HL-60 (cell line): Measurements from ENCODE around the gene AURKB.
A peak's percentile ranks its signal among the peaks of the same experiment; 100 is the strongest.

Source experiments
- DNase-seq, 2 experiments: peaks; one replicate each; pipeline ENCODE4 v3.0.0-alpha.2; 2010 to 2020; ENCODE audit warnings: low read depth in 1 of 2, low spot score in 1 of 2
- H3K27ac ChIP-seq: fragments of 250-450 bp; sonication (Bioruptor Pico); replicated peaks from 2 replicates; pipeline ENCODE4 v1.5.1; 2020; ENCODE audit warnings: mild to moderate bottlenecking, moderate library complexity
- H3K27me3 ChIP-seq: fragments of 250-450 bp; sonication (Bioruptor Pico); 2 replicates; pipeline ENCODE4 v1.5.1; 2021; ENCODE audit warnings: mild to moderate bottlenecking, moderate library complexity; ENCODE audit not compliant: insufficient read depth, poor library complexity, severe bottlenecking
- H3K4me3 ChIP-seq: replicated peaks from 2 replicates; pipeline ENCODE4 v1.5.1; 2011; ENCODE audit warnings: mild to moderate bottlenecking, control low read depth, low read length; ENCODE audit not compliant: insufficient read depth
- CTCF ChIP-seq: IDR thresholded peaks from one replicate; pipeline ENCODE4 v1.5.1; 2011; ENCODE audit warnings: low read length, control low read depth, inconsistent platforms; ENCODE audit not compliant: insufficient read depth
- GABPA ChIP-seq: IDR thresholded peaks from 2 replicates; pipeline ENCODE4 v1.6.1; 2012; ENCODE audit warnings: low read depth
- POLR2AphosphoS5 ChIP-seq: IDR thresholded peaks from 2 replicates; pipeline ENCODE4 v1.6.1; 2012; ENCODE audit warnings: low read depth
- REST ChIP-seq: IDR thresholded peaks from 2 replicates; pipeline ENCODE4 v1.6.1; 2012; ENCODE audit warnings: low read depth; ENCODE audit not compliant: insufficient replicate concordance
- SPI1 ChIP-seq: IDR thresholded peaks from 2 replicates; pipeline ENCODE4 v1.6.1; 2012; ENCODE audit warnings: low read depth, mild to moderate bottlenecking, borderline replicate concordance

Gene AURKB

GRCh38 chr17:8223356-8224126 lies 13.2 kb upstream of the AURKB start:
- no peaks in the 10 kb centered on the region for H3K27me3 ChIP-seq
- H3K4me3 ChIP-seq = peak overlapping the region; percentile 60
- H3K27ac ChIP-seq = peak overlapping the region; percentile 96
- DNase-seq = peak; percentile 52 to 69
- TF ChIP-seq POLR2AphosphoS5 (0 out of 2 replicates have a peak, but pooled peaks have one; percentile 4), CTCF (no peak)

GRCh38 chr17:8222630-8223355 lies 12.4 kb upstream of the AURKB start:
- peak; percentile 74 to 88 for DNase-seq
- TF ChIP-seq SPI1 (no peak; the same call in 1 of the 2 replicates), POLR2AphosphoS5 (peak; percentile 65; the same call in 1 of the 2 replicates), REST (no peak), GABPA (peak; percentile 72), CTCF (no peak)
- Histone ChIP-seq H3K27me3 (no peaks in the 10 kb centered on the region), H3K4me3 (peak overlapping the region; percentile 60), H3K27ac (peak overlapping the region; percentile 96)

- no peaks in the 10 kb centered on the region for H3K27me3 ChIP-seq
- H3K27ac ChIP-seq = peak overlapping the region; percentile 96
- DNase-seq = no peak
- H3K4me3 ChIP-seq = peak overlapping the region; percentile 60
- TF ChIP-seq SPI1 = no peak; the same call in 1 of the 2 replicates
- TF ChIP-seq REST = no peak
- TF ChIP-seq POLR2AphosphoS5 = no peak
- TF ChIP-seq CTCF = no peak
- TF ChIP-seq GABPA = no peak
Measured at GRCh38 chr17:8222380-8222629, 11.9 kb upstream of the AURKB start.
